HepG2 (cell line): ENCODE data around the gene COPS7A. TPM values are rescaled to one million over a fixed set of nuclear protein-coding genes. Genes with fewer than 3 reads are reported as not detected.

ENCODE experiments used
- EZH2 ChIP-seq: conservative IDR thresholded peaks from 2 replicates; pipeline ENCODE4 v1.6.1; 2012; ENCODE audit warnings: mild to moderate bottlenecking, low read depth, low read length, moderate library complexity
- FOXK2 ChIP-seq: fragments of 450-650 bp; IDR thresholded peaks from 2 replicates; pipeline ENCODE4 v1.6.1; 2016
- KDM5B ChIP-seq: sonication (generic); formaldehyde crosslinking; IDR thresholded peaks from 2 replicates; pipeline ENCODE4 v1.4.0; 2020; ENCODE audit warnings: missing genetic modification reagents, mild to moderate bottlenecking, borderline replicate concordance
- MAZ ChIP-seq, 2 experiments: sonication (generic) in 1 of 2; formaldehyde crosslinking in 1 of 2; IDR thresholded peaks; 2 replicates each; pipeline versions ENCODE4 v1.5.0 to v1.6.1; 2012 to 2020; ENCODE audit warnings: low read depth in 2 of 2, mild to moderate bottlenecking in 2 of 2, borderline replicate concordance in 1 of 2, improper control_type of control experiment in 1 of 2, low read length in 1 of 2, missing genetic modification reagents in 1 of 2, moderate library complexity in 1 of 2
- RBM22 ChIP-seq: fragments of 200-400 bp; formaldehyde crosslinking; optimal IDR thresholded peaks from 2 replicates; pipeline ENCODE3; 2017; ENCODE audit warnings: mild to moderate bottlenecking, low read length, moderate library complexity
- SP1 ChIP-seq, 2 experiments: fragments of 450-650 bp in 1 of 2; sonication (generic) in 1 of 2; formaldehyde crosslinking in 1 of 2; IDR thresholded peaks; 2 replicates each; pipeline versions ENCODE4 v1.4.0 to v1.6.1; 2016 to 2020; ENCODE audit warnings: missing genetic modification reagents in 1 of 2
- TARDBP ChIP-seq: sonication (generic); formaldehyde crosslinking; IDR thresholded peaks from 2 replicates; pipeline ENCODE4 v1.8.0; 2022; ENCODE audit warnings: mild to moderate bottlenecking, missing genetic modification reagents
- XRCC5 ChIP-seq: fragments of 200-400 bp; formaldehyde crosslinking; optimal IDR thresholded peaks from 2 replicates; pipeline ENCODE3; 2017; ENCODE audit warnings: mild to moderate bottlenecking, low read length
- YEATS4 ChIP-seq: sonication (generic); formaldehyde crosslinking; IDR thresholded peaks from 2 replicates; pipeline ENCODE4 v1.4.0; 2020; ENCODE audit warnings: missing genetic modification reagents, borderline replicate concordance
- ZKSCAN1 ChIP-seq: fragments of 150-350 bp; IDR thresholded peaks from 2 replicates; pipeline ENCODE4 v1.6.1; 2014; ENCODE audit warnings: low read length
- ZNF589 ChIP-seq: sonication (generic); formaldehyde crosslinking; conservative IDR thresholded peaks from 2 replicates; pipeline ENCODE4 v1.8.0; 2022; ENCODE audit warnings: mild to moderate bottlenecking, moderate library complexity, missing genetic modification reagents
- ZNF75D ChIP-seq: sonication (generic); formaldehyde crosslinking; IDR thresholded peaks from 2 replicates; pipeline ENCODE4 v1.8.1; 2023; ENCODE audit warnings: missing genetic modification reagents, mild to moderate bottlenecking, borderline replicate concordance
- polyA plus RNA-seq, 8 experiments: library from polyadenylated mRNA; depleted of rRNA in 3 of 8; stranded (reverse) in 7 of 8; unstranded in 1 of 8; fragments of >200 nt; fragmentation: Illumina TruSeq in 4 of 8; extraction: Trizol in 4 of 8; gene quantifications; 2 replicates each; pipeline versions ENCODE4 v1.2.1 to v1.2.3, GENCODE V29; 2011 to 2016; ENCODE audit warnings: low read depth in 4 of 8, missing spikeins in 1 of 8, mixed read lengths in 1 of 8; ENCODE audit not compliant: insufficient read depth in 1 of 8
- total RNA-seq, 5 experiments: library from RNA; depleted of rRNA; stranded (reverse); fragments of >200 nt; fragmentation: Illumina TruSeq; extraction: Trizol; gene quantifications; 2 replicates each; pipeline ENCODE4 v1.2.3, GENCODE V29; 2016; ENCODE audit warnings: low read depth in 1 of 5
- TF ChIP-seq, protein P1 (sequence below): sonication (generic); formaldehyde crosslinking; IDR thresholded peaks from 2 replicates; pipeline ENCODE4 v1.8.0; 2022; ENCODE audit warnings: mild to moderate bottlenecking, missing genetic modification reagents
- TF ChIP-seq, protein P2 (sequence below): sonication (generic); formaldehyde crosslinking; IDR thresholded peaks from 2 replicates; pipeline ENCODE4 v1.4.0; 2020; ENCODE audit warnings: mild to moderate bottlenecking, low read depth, missing genetic modification reagents
- TF ChIP-seq, protein P3 (sequence below): sonication (generic); formaldehyde crosslinking; IDR thresholded peaks from 2 replicates; pipeline ENCODE4 v1.5.0; 2020; ENCODE audit warnings: mild to moderate bottlenecking, missing genetic modification reagents, borderline replicate concordance
- TF ChIP-seq, protein P4 (sequence below), 2 experiments: sonication (generic) in 1 of 2; formaldehyde crosslinking in 1 of 2; IDR thresholded peaks; 2 replicates each; pipeline versions ENCODE4 v1.5.1 to v1.6.1; 2011 to 2020; ENCODE audit warnings: borderline replicate concordance in 1 of 2, low read depth in 1 of 2, low read length in 1 of 2, mild to moderate bottlenecking in 1 of 2, missing genetic modification reagents in 1 of 2, moderate library complexity in 1 of 2

The COPS7A gene
- total and polyA plus RNA-seq, 2 of the 13 experiments (the other 11 are each of a cell fraction or from before 2014, with no cell fraction given) = 40.0 to 73.6 TPM

DNA sequence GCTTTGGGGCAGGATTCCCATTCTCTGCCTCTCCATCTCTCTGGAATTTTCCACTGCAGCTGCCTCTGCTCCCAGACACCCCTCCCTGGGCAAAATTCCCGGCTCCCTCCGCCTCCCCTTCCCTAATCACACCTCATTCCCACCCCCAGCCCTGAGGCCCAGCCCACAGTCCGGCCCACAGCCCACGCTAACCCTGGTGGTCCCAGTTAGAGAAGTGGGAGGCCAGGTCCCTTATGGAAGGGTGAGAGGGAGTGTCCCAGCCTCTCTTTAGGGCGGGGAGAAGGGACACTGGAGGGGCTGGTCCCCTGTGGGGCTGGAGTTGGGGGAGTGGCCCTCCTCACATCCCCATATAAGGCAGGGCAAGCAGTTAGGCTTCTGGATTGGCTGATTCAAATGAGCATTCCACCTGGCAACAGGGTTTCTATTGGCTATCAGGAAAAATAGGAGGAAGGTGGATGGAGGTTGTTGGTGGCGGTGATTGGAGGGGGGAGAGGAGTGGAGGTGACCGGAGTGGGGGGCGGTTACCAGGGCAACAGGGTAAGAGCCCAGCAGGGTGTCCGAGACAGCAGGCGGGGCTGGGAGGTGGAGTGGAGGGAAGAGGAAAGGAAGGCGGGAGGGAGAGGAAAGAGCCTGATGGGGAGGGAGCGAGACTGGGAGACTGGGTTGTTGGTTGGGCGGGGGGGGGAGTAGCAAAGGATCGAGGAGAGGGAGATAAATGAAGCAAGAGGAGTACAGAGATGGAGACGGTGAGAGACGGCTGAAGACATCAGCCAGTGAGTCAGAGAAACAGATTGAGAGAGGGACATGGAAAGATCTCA, 40.4 kb downstream of the COPS7A start (continued):
- peak; percentile 50; the same call in 1 of the 2 replicates for TF ChIP-seq MAZ (IDR thresholded peaks at IDR 0.05; ENCODE audit: borderline replicate concordance, low read depth, low read length)
- TF ChIP-seq MAZ (CRISPR knock-in tag; IDR thresholded peaks at IDR 0.05; ENCODE audit: low read depth) = peak; percentile 10; the same call in 1 of the 2 replicates
- TF ChIP-seq, protein P1, sequence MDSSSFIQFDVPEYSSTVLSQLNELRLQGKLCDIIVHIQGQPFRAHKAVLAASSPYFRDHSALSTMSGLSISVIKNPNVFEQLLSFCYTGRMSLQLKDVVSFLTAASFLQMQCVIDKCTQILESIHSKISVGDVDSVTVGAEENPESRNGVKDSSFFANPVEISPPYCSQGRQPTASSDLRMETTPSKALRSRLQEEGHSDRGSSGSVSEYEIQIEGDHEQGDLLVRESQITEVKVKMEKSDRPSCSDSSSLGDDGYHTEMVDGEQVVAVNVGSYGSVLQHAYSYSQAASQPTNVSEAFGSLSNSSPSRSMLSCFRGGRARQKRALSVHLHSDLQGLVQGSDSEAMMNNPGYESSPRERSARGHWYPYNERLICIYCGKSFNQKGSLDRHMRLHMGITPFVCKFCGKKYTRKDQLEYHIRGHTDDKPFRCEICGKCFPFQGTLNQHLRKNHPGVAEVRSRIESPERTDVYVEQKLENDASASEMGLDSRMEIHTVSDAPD (CRISPR knock-in tag) = no peak
- TF ChIP-seq, protein P2, sequence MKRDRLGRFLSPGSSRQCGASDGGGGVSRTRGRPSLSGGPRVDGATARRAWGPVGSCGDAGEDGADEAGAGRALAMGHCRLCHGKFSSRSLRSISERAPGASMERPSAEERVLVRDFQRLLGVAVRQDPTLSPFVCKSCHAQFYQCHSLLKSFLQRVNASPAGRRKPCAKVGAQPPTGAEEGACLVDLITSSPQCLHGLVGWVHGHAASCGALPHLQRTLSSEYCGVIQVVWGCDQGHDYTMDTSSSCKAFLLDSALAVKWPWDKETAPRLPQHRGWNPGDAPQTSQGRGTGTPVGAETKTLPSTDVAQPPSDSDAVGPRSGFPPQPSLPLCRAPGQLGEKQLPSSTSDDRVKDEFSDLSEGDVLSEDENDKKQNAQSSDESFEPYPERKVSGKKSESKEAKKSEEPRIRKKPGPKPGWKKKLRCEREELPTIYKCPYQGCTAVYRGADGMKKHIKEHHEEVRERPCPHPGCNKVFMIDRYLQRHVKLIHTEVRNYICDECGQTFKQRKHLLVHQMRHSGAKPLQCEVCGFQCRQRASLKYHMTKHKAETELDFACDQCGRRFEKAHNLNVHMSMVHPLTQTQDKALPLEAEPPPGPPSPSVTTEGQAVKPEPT (CRISPR knock-in tag) = peak; percentile 10; the same call in 1 of the 2 replicates
- TF ChIP-seq ZNF75D = no peak
- TF ChIP-seq XRCC5 = peak; percentile 46
- TF ChIP-seq, protein P3, sequence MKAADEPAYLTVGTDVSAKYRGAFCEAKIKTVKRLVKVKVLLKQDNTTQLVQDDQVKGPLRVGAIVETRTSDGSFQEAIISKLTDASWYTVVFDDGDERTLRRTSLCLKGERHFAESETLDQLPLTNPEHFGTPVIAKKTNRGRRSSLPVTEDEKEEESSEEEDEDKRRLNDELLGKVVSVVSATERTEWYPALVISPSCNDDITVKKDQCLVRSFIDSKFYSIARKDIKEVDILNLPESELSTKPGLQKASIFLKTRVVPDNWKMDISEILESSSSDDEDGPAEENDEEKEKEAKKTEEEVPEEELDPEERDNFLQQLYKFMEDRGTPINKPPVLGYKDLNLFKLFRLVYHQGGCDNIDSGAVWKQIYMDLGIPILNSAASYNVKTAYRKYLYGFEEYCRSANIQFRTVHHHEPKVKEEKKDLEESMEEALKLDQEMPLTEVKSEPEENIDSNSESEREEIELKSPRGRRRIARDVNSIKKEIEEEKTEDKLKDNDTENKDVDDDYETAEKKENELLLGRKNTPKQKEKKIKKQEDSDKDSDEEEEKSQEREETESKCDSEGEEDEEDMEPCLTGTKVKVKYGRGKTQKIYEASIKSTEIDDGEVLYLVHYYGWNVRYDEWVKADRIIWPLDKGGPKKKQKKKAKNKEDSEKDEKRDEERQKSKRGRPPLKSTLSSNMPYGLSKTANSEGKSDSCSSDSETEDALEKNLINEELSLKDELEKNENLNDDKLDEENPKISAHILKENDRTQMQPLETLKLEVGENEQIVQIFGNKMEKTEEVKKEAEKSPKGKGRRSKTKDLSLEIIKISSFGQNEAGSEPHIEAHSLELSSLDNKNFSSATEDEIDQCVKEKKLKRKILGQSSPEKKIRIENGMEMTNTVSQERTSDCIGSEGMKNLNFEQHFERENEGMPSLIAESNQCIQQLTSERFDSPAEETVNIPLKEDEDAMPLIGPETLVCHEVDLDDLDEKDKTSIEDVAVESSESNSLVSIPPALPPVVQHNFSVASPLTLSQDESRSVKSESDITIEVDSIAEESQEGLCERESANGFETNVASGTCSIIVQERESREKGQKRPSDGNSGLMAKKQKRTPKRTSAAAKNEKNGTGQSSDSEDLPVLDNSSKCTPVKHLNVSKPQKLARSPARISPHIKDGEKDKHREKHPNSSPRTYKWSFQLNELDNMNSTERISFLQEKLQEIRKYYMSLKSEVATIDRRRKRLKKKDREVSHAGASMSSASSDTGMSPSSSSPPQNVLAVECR (CRISPR knock-in tag) = peak; percentile 28; the same call in 1 of the 2 replicates
- peak; percentile 42; the same call in 1 of the 2 replicates for TF ChIP-seq KDM5B (CRISPR knock-in tag)
- peak; percentile 83 for TF ChIP-seq RBM22
- 0 out of 2 replicates have a peak, but pooled peaks have one; percentile 22 for TF ChIP-seq YEATS4
- TF ChIP-seq, protein P4, sequence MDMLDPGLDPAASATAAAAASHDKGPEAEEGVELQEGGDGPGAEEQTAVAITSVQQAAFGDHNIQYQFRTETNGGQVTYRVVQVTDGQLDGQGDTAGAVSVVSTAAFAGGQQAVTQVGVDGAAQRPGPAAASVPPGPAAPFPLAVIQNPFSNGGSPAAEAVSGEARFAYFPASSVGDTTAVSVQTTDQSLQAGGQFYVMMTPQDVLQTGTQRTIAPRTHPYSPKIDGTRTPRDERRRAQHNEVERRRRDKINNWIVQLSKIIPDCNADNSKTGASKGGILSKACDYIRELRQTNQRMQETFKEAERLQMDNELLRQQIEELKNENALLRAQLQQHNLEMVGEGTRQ (IDR thresholded peaks at IDR 0.05; ENCODE audit: low read depth, low read length) = no peak
- TF ChIP-seq, protein P4 (CRISPR knock-in tag; IDR thresholded peaks at IDR 0.05; ENCODE audit: borderline replicate concordance) = peak; percentile 99; the same call in 1 of the 2 replicates
- TF ChIP-seq TARDBP = 0 out of 2 replicates have a peak, but pooled peaks have one; percentile 25
- TF ChIP-seq ZKSCAN1 = no peak
- TF ChIP-seq FOXK2 = 0 out of 2 replicates have a peak, but pooled peaks have one; percentile 38
- no peak for TF ChIP-seq EZH2
- TF ChIP-seq ZNF589 (CRISPR knock-in tag) = no peak
- TF ChIP-seq SP1 (IDR thresholded peaks at IDR 0.05) = no peak
- TF ChIP-seq SP1 (CRISPR knock-in tag; IDR thresholded peaks at IDR 0.05) = peak; percentile 6; the same call in 1 of the 2 replicates
